Measurements from ENCODE around the gene DLG2. TPM values are rescaled to one million over a fixed set of nuclear protein-coding genes. Genes with fewer than 3 reads are reported as not detected.

DLG2 gene
- total and polyA plus RNA-seq, 9 donors = 2.5 to 20.7 (median 12.0) TPM

DNA sequence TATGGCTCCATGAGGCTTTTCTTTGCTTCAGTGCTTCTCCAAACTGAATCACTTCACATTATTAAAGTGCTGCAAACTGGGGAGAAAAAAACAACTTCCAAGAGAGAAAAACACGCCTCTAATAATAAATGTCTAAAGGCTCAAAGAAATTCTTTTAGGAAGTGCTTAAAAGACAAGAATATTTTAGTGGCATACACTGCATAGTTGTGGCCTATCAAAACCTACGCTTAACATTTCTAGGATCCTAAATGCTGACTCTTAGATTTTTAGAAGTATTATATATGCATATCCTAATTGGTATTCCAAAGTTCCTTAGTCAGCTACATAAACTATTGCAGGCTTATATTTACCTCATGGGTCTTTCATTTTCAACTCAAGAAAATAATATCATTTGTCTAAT lies 1462.0 kb downstream of the DLG2 start:
- WGBS, 3 donors = 60 to 84% (median 84%) methylated on average over 2 of the region's 2 CpGs
- H3K9me3 ChIP-seq = no peaks in the 10 kb centered on the region
- no peak overlapping the region for H3K27ac ChIP-seq
- DNase-seq = no peak
- intact Hi-C loops (cut with DNase I) = no loop called here
- H3K27me3 ChIP-seq = no peaks in the 10 kb centered on the region
- TF ChIP-seq POLR2A (IDR thresholded peaks at IDR 0.05) (no peak), EP300 (IDR thresholded peaks at IDR 0.05) (no peak)
- TF ChIP-seq, protein P1, sequence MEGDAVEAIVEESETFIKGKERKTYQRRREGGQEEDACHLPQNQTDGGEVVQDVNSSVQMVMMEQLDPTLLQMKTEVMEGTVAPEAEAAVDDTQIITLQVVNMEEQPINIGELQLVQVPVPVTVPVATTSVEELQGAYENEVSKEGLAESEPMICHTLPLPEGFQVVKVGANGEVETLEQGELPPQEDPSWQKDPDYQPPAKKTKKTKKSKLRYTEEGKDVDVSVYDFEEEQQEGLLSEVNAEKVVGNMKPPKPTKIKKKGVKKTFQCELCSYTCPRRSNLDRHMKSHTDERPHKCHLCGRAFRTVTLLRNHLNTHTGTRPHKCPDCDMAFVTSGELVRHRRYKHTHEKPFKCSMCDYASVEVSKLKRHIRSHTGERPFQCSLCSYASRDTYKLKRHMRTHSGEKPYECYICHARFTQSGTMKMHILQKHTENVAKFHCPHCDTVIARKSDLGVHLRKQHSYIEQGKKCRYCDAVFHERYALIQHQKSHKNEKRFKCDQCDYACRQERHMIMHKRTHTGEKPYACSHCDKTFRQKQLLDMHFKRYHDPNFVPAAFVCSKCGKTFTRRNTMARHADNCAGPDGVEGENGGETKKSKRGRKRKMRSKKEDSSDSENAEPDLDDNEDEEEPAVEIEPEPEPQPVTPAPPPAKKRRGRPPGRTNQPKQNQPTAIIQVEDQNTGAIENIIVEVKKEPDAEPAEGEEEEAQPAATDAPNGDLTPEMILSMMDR (IDR thresholded peaks at IDR 0.05) = no peak
- no peak overlapping the region for H3K4me3 ChIP-seq
- H3K4me1 ChIP-seq (ENCODE audit: insufficient read depth) = no peaks in the 10 kb centered on the region
- no peaks in the 10 kb centered on the region for H3K36me3 ChIP-seq

DNA sequence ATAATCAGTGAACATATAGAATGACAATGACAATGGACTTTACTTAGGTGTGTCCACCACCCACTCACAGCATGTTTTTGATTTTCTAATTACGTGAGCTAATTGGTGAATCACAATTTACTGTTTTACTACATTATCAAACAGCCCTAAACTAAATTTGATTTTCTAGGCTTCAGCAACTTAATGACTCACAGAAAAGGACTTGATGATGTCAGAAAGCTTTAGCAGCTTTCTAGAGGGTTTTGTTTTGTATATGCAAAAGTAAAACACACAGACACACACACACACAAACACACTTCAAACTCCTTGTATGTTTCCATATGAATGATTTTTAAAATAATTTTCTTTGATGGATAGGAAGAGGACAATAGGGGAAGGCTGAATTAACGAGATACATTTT lies 1462.4 kb downstream of the DLG2 start:
- TF ChIP-seq, protein P1 (IDR thresholded peaks at IDR 0.05) = no peak
- TF ChIP-seq POLR2A (IDR thresholded peaks at IDR 0.05) (no peak), EP300 (IDR thresholded peaks at IDR 0.05) (no peak)
- no peak for DNase-seq
- intact Hi-C loops (cut with DNase I) = no loop called here
- Histone ChIP-seq H3K27me3 (no peaks in the 10 kb centered on the region), H3K36me3 (no peaks in the 10 kb centered on the region), H3K4me3 (no peak overlapping the region), H3K27ac (no peak overlapping the region), H3K9me3 (no peaks in the 10 kb centered on the region), H3K4me1 (ENCODE audit: insufficient read depth) (no peaks in the 10 kb centered on the region)
- WGBS, 3 donors = 67 to 85% (median 77%) methylated on average over 2 of the region's 2 CpGs

DNA sequence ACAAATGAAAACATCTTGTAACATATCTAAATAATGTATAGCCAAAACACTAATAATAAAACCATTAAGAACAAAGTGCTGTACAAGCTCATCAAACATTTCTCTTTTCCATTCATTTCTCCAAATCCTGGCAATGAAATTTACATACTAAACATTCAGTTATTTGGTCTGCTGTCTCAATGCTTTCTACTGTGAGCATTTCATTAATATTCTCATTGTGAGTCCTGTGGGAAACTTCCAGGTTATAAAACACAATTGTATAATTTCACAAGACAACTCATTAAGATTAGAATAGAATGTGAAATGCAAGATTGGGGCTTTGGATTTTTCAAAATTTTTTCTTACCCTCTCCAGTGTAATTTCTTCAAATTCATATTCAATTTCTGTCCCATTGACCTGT lies 1464.0 kb downstream of the DLG2 start:
- Histone ChIP-seq H3K27me3 (no peaks in the 10 kb centered on the region), H3K9me3 (no peaks in the 10 kb centered on the region), H3K36me3 (no peaks in the 10 kb centered on the region), H3K27ac (no peak overlapping the region), H3K4me1 (ENCODE audit: insufficient read depth) (no peaks in the 10 kb centered on the region), H3K4me3 (no peak overlapping the region)
- no peak for DNase-seq
- intact Hi-C loops (cut with DNase I) = no loop called here
- no peak for TF ChIP-seq EP300 (IDR thresholded peaks at IDR 0.05)

DNA sequence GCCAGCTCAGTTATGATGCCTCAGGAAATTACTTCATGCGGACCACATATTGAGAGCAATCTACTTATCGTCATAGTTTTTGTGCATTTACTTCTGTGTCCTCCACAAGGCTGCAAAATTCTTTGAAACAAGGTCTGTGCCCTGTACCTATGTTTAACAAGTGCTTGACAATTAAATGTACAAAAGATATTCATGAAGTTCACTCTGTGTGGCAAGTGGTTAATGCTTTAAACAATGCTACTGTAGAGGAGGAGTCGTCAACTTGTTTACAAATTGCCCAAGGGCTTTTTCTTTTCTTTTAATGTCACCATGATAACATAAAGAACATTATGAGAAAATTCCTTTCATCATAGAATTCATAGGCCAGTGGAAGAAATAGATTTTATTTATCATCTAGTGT lies 1469.5 kb downstream of the DLG2 start:
- WGBS, 3 donors = 81 to 86% (median 84%) methylated on average over 3 of the region's 3 CpGs
- no peaks in the 10 kb centered on the region for H3K36me3 ChIP-seq
- DNase-seq = no peak

DNA sequence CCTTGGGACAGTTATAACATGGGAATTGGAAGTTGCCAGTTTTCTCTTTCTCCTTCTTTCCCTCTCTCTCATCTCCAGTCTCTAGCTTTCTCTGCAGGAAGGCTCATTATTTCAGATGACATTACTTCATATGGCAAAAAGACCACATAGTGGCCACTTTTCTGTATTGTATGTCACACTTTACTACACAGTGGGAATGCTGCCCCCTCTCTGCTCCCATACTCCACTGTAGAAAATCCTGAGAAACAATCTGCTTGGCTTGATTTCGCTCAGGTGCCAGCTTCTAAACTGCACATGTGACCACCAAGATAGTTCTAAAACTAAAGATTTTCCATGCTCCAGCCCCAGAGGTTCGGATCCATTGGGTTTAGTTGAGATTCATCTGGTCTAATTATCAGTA lies 1480.3 kb downstream of the DLG2 start:
- Histone ChIP-seq H3K4me3 (no peak overlapping the region), H3K9me3 (no peaks in the 10 kb centered on the region), H3K27ac (no peak overlapping the region), H3K36me3 (no peaks in the 10 kb centered on the region), H3K4me1 (ENCODE audit: insufficient read depth) (no peaks in the 10 kb centered on the region), H3K27me3 (no peaks in the 10 kb centered on the region)
- 92 to 94% (median 93%) methylated on average over 2 of the region's 2 CpGs for WGBS, 3 donors
- intact Hi-C loops (cut with DNase I) = no loop called here
- DNase-seq = no peak
- TF ChIP-seq POLR2A (IDR thresholded peaks at IDR 0.05) (no peak), EP300 (IDR thresholded peaks at IDR 0.05) (no peak)
- TF ChIP-seq, protein P1 (IDR thresholded peaks at IDR 0.05) = no peak

More for the DNA sequence above, 1469.5 kb downstream of the DLG2 start:
- Histone ChIP-seq H3K4me3 (no peak overlapping the region), H3K4me1 (ENCODE audit: insufficient read depth) (no peaks in the 10 kb centered on the region), H3K9me3 (no peaks in the 10 kb centered on the region), H3K27ac (no peak overlapping the region), H3K27me3 (no peaks in the 10 kb centered on the region)
- intact Hi-C loops (cut with DNase I) = no loop called here
- TF ChIP-seq EP300 (IDR thresholded peaks at IDR 0.05) (no peak), POLR2A (IDR thresholded peaks at IDR 0.05) (no peak)
- TF ChIP-seq, protein P1 (IDR thresholded peaks at IDR 0.05) = no peak

Data from ovary (tissue), 9 donors.